Measurements from ENCODE around the gene PTAFR. TPM values are rescaled to one million over a fixed set of nuclear protein-coding genes. Genes with fewer than 3 reads are reported as not detected.

The PTAFR gene
- total RNA-seq, 4 donors from 2014 or later: 3.5 to 11.1 (median 5.9) TPM

DNA sequence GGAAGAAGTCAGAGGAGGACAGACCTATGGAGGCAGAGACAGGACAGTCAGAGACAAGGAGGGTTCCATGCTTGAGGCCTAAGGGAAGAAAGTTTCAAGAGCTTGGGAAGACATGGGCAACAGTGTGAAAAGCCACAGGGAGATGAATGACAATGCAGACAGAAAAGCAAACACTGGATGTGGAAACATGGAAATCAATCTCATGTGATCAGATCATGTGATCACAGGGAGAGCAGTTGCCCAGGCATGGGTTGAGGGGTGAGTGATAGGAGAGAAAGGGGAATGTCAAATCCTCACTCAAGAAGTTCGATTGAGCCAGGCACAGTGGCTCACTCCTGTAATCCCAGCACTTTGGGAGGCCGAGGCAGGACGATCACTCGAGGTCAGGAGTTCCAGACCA lies 17.2 kb downstream of the PTAFR start:
- H3K27me3 ChIP-seq: no peaks in the 10 kb centered on the region
- TF ChIP-seq POLR2A (IDR thresholded peaks at IDR 0.05) (no peak), EP300 (IDR thresholded peaks at IDR 0.05) (no peak)
- TF ChIP-seq, protein P1, sequence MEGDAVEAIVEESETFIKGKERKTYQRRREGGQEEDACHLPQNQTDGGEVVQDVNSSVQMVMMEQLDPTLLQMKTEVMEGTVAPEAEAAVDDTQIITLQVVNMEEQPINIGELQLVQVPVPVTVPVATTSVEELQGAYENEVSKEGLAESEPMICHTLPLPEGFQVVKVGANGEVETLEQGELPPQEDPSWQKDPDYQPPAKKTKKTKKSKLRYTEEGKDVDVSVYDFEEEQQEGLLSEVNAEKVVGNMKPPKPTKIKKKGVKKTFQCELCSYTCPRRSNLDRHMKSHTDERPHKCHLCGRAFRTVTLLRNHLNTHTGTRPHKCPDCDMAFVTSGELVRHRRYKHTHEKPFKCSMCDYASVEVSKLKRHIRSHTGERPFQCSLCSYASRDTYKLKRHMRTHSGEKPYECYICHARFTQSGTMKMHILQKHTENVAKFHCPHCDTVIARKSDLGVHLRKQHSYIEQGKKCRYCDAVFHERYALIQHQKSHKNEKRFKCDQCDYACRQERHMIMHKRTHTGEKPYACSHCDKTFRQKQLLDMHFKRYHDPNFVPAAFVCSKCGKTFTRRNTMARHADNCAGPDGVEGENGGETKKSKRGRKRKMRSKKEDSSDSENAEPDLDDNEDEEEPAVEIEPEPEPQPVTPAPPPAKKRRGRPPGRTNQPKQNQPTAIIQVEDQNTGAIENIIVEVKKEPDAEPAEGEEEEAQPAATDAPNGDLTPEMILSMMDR (IDR thresholded peaks at IDR 0.05): no peak
- H3K4me1 ChIP-seq: peaks cover 0 to 10% (median 0%) of the 10 kb centered on the region in 4 donors
- no peak for DNase-seq (ENCODE audit: low spot score in 2 of 2)
- 87% methylated on average over 4 of the region's 4 CpGs for WGBS, 2 donors
- H3K9me3 ChIP-seq: no peaks in the 10 kb centered on the region
- H3K36me3 ChIP-seq: no peaks in the 10 kb centered on the region
- H3K27ac ChIP-seq: no peak overlapping the region
- H3K4me3 ChIP-seq: no peak overlapping the region

DNA sequence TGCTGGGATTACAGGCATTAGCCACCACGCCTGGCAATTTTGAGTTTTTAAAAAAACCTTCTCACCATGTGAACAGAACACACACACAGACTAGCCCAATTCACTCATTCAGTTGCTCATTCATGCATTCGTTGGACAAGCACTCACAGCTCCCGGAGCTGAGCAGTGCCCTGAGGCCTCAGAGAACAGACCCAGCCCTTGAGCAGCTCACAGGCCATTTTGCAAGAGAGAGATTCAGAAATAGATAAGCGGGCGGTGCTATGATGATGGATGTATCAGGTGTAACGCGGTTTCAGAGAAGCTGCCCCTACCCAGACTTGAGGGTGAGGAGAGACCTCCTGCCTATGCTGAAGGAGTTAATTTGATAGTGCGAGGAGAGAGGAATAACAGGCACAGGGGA lies 18.6 kb downstream of the PTAFR start:
- WGBS, 2 donors: 80 to 83% methylated on average over 8 of the region's 8 CpGs
- Histone ChIP-seq H3K27ac (peak overlapping the region in 1 of 4 donors; percentile 17), H3K9me3 (no peaks in the 10 kb centered on the region), H3K4me1 (peaks cover 0 to 10% (median 0%) of the 10 kb centered on the region in 4 donors), H3K27me3 (no peaks in the 10 kb centered on the region), H3K4me3 (no peak overlapping the region), H3K36me3 (no peaks in the 10 kb centered on the region)
- no peak for TF ChIP-seq POLR2A (IDR thresholded peaks at IDR 0.05)
- TF ChIP-seq, protein P1 (IDR thresholded peaks at IDR 0.05): no peak
- no peak for TF ChIP-seq EP300 (IDR thresholded peaks at IDR 0.05)
- no peak for DNase-seq (ENCODE audit: low spot score in 2 of 2)

DNA sequence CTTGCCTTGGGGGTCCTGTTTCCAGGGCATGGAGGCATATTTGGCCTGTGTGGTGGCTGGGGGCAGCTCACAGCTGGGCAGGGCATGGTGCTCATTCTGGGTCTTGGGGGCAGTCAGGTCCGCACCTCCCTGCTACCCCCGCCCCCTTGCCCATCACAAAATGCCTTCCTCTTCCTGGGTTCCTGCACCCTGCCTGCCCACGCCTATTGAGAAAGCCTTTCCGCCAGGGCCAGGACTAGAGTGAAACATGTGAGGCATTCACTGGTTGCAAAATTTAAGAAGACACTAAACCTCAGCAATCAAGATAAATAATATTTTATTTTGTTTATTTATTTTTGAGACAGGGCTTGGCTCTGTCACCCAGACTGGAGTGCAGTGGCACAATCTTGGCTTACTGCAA lies 19.7 kb downstream of the PTAFR start:
- Histone ChIP-seq H3K4me3 (no peak overlapping the region), H3K27me3 (no peaks in the 10 kb centered on the region), H3K9me3 (no peaks in the 10 kb centered on the region), H3K4me1 (peaks cover 0 to 10% (median 0%) of the 10 kb centered on the region in 4 donors), H3K27ac (peak overlapping the region in 1 of 4 donors; percentile 42), H3K36me3 (no peaks in the 10 kb centered on the region)
- no peak for TF ChIP-seq POLR2A (IDR thresholded peaks at IDR 0.05)
- TF ChIP-seq EP300 (IDR thresholded peaks at IDR 0.05): no peak
- TF ChIP-seq, protein P1 (IDR thresholded peaks at IDR 0.05): no peak
- DNase-seq (ENCODE audit: low spot score in 2 of 2): peak in 1 of 2 donors; percentile 32
- 69 to 79% methylated on average over 4 of the region's 4 CpGs for WGBS, 2 donors

DNA sequence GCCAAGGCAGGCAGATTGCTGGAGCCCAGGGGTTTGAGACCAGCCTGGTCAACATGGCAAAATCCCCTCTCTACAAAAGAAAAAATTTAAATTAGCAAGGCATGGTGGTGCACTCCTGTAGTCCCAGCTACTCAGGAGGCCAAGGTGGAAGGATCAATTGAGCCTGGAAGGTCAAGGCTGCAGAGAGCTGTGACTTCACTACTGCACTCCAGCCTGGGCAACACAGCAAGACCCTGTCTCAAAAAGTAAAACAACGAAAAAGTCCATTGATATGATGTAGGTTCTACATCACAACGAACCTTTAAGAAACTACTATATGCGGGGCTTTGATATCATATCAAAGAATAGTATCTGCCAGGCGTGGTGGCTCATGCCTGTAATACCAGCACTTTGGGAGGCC lies 20.9 kb downstream of the PTAFR start:
- TF ChIP-seq, protein P1 (IDR thresholded peaks at IDR 0.05): no peak
- no peak for TF ChIP-seq POLR2A (IDR thresholded peaks at IDR 0.05)
- TF ChIP-seq EP300 (IDR thresholded peaks at IDR 0.05): no peak
- DNase-seq (ENCODE audit: low spot score in 2 of 2): no peak
- H3K9me3 ChIP-seq: no peaks in the 10 kb centered on the region
- peaks cover 0 to 8% (median 0%) of the 10 kb centered on the region in 4 donors for H3K4me1 ChIP-seq
- H3K36me3 ChIP-seq: peaks cover 0 to 2% (median 0%) of the 10 kb centered on the region in 3 donors
- WGBS, 2 donors: 93 to 95% methylated on average over 4 of the region's 4 CpGs
- H3K4me3 ChIP-seq: no peak overlapping the region
- H3K27me3 ChIP-seq: no peaks in the 10 kb centered on the region
- no peak overlapping the region for H3K27ac ChIP-seq

DNA sequence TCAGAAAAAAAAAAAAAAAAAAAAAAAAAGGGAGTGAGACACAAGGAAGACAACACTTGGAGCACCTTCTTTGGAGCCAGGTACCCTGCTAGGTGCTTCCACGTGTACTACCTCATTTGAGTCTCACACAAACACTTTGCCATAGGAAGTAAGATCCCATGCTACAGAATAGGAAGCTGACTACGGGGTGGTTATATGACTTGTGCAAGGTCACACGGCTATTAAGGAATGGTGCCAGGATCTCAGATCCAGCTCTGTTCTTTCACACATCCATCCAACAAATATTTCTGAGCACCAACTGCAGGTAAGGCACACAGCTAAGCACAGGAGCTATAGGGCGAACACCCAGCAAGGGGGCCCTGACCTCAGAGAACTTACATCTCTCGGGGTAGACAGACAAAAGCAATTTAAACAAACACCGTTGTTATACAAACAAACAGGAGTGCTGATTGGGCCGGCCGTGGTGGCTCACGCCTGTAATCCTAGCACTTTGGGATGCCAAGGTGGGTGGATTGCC lies 22.4 kb downstream of the PTAFR start:
- no peak for DNase-seq (ENCODE audit: low spot score in 2 of 2)
- Histone ChIP-seq H3K4me1 (no peaks in the 10 kb centered on the region), H3K4me3 (no peak overlapping the region), H3K36me3 (peaks cover 0 to 9% (median 0%) of the 10 kb centered on the region in 3 donors), H3K27me3 (no peaks in the 10 kb centered on the region), H3K27ac (no peak overlapping the region), H3K9me3 (no peaks in the 10 kb centered on the region)
- TF ChIP-seq, protein P1 (IDR thresholded peaks at IDR 0.05): no peak
- TF ChIP-seq POLR2A (IDR thresholded peaks at IDR 0.05) (no peak), EP300 (IDR thresholded peaks at IDR 0.05) (no peak)
- WGBS, 2 donors: 81 to 83% methylated on average over 9 of the region's 9 CpGs

Data from tibial nerve (tissue), 4 donors.